Uterus (tissue), 4 donors: ENCODE data around the gene ZMYND8. TPM values are rescaled to one million over a fixed set of nuclear protein-coding genes. Genes with fewer than 3 reads are reported as not detected.

ENCODE experiments used
- DNase-seq, 2 donors: peaks; one replicate each; pipeline ENCODE4 v3.0.0-alpha.2; 2019 to 2020
- H3K27ac ChIP-seq, 2 donors: fragments of 200-600 bp; sonication (generic); 1 replicate in 1 of 2; 2 replicates in 1 of 2; pipeline ENCODE4 v1.5.1; 2016 to 2018
- H3K27me3 ChIP-seq, 2 donors: fragments of 200-600 bp; sonication (generic); one replicate each; pipeline ENCODE4 v1.5.1; 2018 to 2019; ENCODE audit warnings: control low read depth in 1 of 2
- H3K36me3 ChIP-seq, 2 donors: fragments of 200-600 bp; sonication (generic); one replicate each; pipeline ENCODE4 v1.5.1; 2019; ENCODE audit warnings: control low read depth in 1 of 2
- H3K4me1 ChIP-seq, 2 donors: fragments of 200-600 bp; sonication (generic); one replicate each; pipeline ENCODE4 v1.5.1; 2018 to 2019; ENCODE audit warnings: control low read depth in 1 of 2
- H3K4me3 ChIP-seq, 2 donors: fragments of 200-600 bp; sonication (generic); 1 replicate in 1 of 2; 2 replicates in 1 of 2; pipeline ENCODE4 v1.5.1; 2018 to 2019; ENCODE audit warnings: mild to moderate bottlenecking in 1 of 2
- H3K9me3 ChIP-seq, 2 donors: fragments of 200-600 bp; sonication (generic); one replicate each; pipeline ENCODE4 v1.5.1; 2019; ENCODE audit warnings: control low read depth in 1 of 2
- POLR2A ChIP-seq, 2 donors: fragments of 450-650 bp; IDR thresholded peaks; one replicate each; pipeline ENCODE4 v1.6.1; 2016; ENCODE audit warnings: antibody characterized with exemption in 2 of 2, mild to moderate bottlenecking in 1 of 2, moderate library complexity in 1 of 2
- intact Hi-C: fragments of 100-400 bp; cut with DNase I; formaldehyde crosslinking; loops from one replicate; pipeline ENCODE4 v1.15.1; 2023; ENCODE audit warnings: low total_unique reads
- total RNA-seq, 4 donors: library from RNA; depleted of rRNA in 3 of 4; stranded (reverse); fragments of >200 nt in 3 of 4; gene quantifications; one replicate each; pipeline versions ENCODE4 v1.1.0 to v1.2.4, GENCODE V29; 2014 to 2023
- TF ChIP-seq, protein P1 (sequence below), 4 experiments: fragments of 200-600 bp in 2 of 4; fragments of 450-650 bp in 2 of 4; sonication (generic) in 2 of 4; IDR thresholded peaks; one replicate each; pipeline ENCODE4 v1.5.1; 2016 to 2019; ENCODE audit warnings: antibody characterized with exemption in 4 of 4, mild to moderate bottlenecking in 2 of 4, moderate library complexity in 1 of 4
- donor health status: DM: yes; HTN: yes; CAD: no.

Gene ZMYND8
- total RNA-seq, 4 donors from 2014 or later, result 10.2 to 26.7 (median 16.0) TPM

DNA sequence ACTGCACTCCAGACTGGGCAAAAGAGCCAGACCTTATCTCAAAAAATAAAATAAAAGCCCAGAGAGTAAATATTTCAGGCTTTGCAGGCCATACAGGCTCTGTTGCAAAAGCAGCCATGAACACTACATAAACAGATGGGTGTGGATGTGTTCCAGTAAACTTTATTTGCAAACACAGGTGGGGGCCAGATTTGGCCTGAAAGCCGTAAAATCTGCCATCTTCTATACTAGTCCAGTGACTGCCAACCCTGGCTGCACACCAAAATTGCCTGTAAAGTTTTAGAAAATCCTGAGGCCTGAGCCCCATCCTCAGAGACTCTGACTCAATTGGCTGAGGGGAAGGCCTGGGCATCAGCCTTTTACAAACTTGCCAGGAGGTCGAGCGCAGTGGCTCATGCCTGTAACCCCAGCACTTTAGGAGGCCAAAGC lies 103.6 kb downstream of the ZMYND8 start:
- Histone ChIP-seq H3K4me3 (no peak overlapping the region), H3K36me3 (no peaks in the 10 kb centered on the region), H3K9me3 (no peaks in the 10 kb centered on the region), H3K4me1 (no peaks in the 10 kb centered on the region), H3K27me3 (no peaks in the 10 kb centered on the region), H3K27ac (no peak overlapping the region)
- intact Hi-C loops, result no loop called here
- TF ChIP-seq POLR2A (IDR thresholded peaks at IDR 0.05), result no peak
- TF ChIP-seq, protein P1, sequence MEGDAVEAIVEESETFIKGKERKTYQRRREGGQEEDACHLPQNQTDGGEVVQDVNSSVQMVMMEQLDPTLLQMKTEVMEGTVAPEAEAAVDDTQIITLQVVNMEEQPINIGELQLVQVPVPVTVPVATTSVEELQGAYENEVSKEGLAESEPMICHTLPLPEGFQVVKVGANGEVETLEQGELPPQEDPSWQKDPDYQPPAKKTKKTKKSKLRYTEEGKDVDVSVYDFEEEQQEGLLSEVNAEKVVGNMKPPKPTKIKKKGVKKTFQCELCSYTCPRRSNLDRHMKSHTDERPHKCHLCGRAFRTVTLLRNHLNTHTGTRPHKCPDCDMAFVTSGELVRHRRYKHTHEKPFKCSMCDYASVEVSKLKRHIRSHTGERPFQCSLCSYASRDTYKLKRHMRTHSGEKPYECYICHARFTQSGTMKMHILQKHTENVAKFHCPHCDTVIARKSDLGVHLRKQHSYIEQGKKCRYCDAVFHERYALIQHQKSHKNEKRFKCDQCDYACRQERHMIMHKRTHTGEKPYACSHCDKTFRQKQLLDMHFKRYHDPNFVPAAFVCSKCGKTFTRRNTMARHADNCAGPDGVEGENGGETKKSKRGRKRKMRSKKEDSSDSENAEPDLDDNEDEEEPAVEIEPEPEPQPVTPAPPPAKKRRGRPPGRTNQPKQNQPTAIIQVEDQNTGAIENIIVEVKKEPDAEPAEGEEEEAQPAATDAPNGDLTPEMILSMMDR (IDR thresholded peaks at IDR 0.05), result no peak
- DNase-seq, result no peak

DNA sequence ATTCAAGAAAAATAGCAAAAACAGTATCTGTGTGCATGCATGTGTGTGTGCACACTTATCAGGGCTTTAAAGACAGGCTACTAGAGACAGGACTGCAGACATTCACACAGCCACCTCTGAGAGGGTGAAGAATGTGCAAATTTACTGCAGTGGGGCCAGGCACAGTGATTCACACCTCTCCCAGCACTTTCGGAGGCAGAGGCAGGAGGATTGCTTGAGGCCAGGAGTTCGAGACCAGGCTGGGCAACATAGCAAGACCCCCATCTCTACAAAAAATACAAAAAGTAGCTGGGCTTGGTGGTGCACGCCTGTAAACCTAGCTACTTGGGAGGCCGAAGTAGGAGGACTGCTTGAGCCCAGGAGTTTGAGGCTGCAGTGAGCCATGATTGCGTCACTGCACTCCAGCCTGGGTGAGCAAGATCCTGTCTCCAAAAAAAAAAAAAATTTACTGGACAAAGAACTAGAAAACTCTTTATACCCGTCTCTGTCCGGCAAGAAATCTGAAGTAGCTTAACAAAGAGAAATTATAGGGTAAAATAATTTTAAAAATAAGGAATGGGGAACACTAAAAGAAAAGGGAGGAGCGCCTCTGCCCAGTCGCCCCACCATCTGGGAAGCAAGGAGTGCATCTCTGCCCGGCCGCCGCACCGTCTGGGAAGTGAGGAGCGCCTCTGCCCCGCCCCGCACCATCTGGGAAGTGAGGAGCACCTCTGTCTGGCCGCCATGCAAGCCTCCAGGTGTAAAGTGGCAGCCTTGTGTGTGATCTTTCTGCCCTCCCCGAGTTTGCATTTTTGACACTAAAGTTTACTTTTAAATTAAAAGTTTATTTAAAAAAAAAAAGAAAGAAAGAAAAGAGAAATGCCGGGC lies 105.1 kb downstream of the ZMYND8 start:
- intact Hi-C loops, result no loop called here
- no peaks in the 10 kb centered on the region for H3K4me1 ChIP-seq
- H3K27ac ChIP-seq, result no peak overlapping the region
- no peaks in the 10 kb centered on the region for H3K9me3 ChIP-seq
- no peaks in the 10 kb centered on the region for H3K27me3 ChIP-seq
- no peak for DNase-seq
- TF ChIP-seq, protein P1 (IDR thresholded peaks at IDR 0.05), result no peak
- TF ChIP-seq POLR2A (IDR thresholded peaks at IDR 0.05), result no peak
- H3K4me3 ChIP-seq, result no peak overlapping the region
- no peaks in the 10 kb centered on the region for H3K36me3 ChIP-seq

DNA sequence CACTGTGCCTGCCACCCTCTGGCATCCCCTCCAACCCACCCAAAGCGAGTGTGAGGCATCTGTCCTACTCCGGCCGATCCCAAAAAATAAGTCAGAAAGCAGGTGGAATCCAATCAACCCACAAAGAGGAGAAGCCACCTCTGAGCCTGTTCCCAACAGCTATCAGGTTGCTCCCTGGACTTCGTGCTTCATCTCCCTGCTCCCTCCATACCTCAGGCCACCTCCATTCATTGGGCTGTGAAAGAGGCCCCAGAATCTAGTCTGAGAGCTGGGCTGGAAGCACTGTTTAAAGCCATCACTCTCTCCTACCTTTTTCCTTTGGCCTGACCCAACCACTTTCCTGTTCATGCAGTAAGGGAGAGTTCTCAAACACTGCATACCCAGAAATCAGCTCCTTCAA lies 106.1 kb downstream of the ZMYND8 start:
- no peak for DNase-seq
- Histone ChIP-seq H3K9me3 (no peaks in the 10 kb centered on the region), H3K4me1 (no peaks in the 10 kb centered on the region), H3K4me3 (no peak overlapping the region), H3K36me3 (no peaks in the 10 kb centered on the region), H3K27ac (no peak overlapping the region), H3K27me3 (no peaks in the 10 kb centered on the region)
- TF ChIP-seq POLR2A (IDR thresholded peaks at IDR 0.05), result no peak
- TF ChIP-seq, protein P1 (IDR thresholded peaks at IDR 0.05), result no peak
- intact Hi-C loops, result no loop called here

DNA sequence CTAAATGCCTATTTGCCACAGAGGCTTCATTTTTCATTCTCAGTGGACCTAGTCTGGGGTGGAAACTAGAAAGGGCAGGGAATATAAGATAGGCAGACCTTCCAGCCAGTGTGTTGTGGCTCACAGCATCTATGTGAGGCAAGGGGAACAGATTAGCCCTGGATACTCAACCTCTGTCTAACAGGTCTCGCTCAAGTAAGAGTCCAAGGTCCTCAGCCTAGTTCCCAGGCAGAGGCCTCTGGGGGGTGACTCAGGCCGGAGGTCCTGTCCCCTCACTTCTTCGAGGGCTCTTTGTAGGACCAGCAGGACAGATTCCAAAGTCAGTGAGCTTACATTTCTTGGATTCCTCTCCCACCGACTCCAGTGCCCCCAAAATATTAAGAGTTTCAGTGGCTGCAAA lies 106.6 kb downstream of the ZMYND8 start:
- no peak for DNase-seq
- Histone ChIP-seq H3K27me3 (no peaks in the 10 kb centered on the region), H3K36me3 (no peaks in the 10 kb centered on the region), H3K9me3 (no peaks in the 10 kb centered on the region), H3K4me1 (no peaks in the 10 kb centered on the region), H3K4me3 (no peak overlapping the region), H3K27ac (no peak overlapping the region)
- TF ChIP-seq POLR2A (IDR thresholded peaks at IDR 0.05), result no peak
- TF ChIP-seq, protein P1 (IDR thresholded peaks at IDR 0.05), result no peak
- intact Hi-C loops, result no loop called here

DNA sequence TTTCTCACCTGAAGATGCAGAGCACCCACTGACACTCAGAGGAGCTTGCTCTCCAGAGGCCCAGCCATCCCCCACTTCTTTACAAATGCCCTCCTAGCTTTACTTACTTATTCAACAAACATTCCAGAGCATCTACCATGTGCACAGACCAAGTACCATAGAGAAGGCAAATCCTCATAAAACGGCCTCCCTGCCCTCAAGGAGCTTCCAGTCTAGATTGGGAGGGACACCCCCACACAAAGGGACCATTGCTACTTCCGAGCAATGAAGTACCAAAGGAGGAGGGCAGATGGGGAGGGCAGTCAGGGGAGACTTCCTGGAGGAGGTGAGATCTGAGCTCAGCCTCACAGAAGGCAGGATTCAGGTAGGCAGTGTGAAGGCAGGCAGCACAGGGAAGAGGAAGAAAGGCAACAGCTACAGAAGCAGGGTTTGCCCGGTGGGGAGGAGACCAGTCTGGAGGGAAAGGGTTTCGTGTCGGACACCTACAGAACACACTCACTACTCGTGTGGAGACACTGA lies 108.0 kb downstream of the ZMYND8 start:
- Histone ChIP-seq H3K4me1 (no peaks in the 10 kb centered on the region), H3K27ac (no peak overlapping the region), H3K27me3 (no peaks in the 10 kb centered on the region), H3K9me3 (no peaks in the 10 kb centered on the region), H3K36me3 (no peaks in the 10 kb centered on the region), H3K4me3 (no peak overlapping the region)
- intact Hi-C loops, result no loop called here
- no peak for DNase-seq
- TF ChIP-seq, protein P1 (IDR thresholded peaks at IDR 0.05), result no peak
- TF ChIP-seq POLR2A (IDR thresholded peaks at IDR 0.05), result no peak
